C4-2B (cell line): ENCODE data around the gene FBXL15.

Source experiments
- CTCF ChIP-seq: fragments of 450-650 bp; conservative IDR thresholded peaks from 2 replicates; pipeline ENCODE4 v1.5.1; 2017; ENCODE audit warnings: mild to moderate bottlenecking
- ZFX ChIP-seq: fragments of 450-650 bp; IDR thresholded peaks from 2 replicates; pipeline ENCODE4 v1.6.1; 2017

GRCh38 chr10:102392306-102392705 is 28.3 kb upstream of the FBXL15 start:
- TF ChIP-seq CTCF (no peak), ZFX (no peak)
